DOHH2 (cell line): ENCODE measurements around the gene FAM83E.
"Not testable (repeated sequence)": the region's sequence is repeated elsewhere in the genome, so short reads cannot be mapped to it uniquely, and the experiment has no call there.

ENCODE experiments used
- H3F3A ChIP-seq: fragments of 200-600 bp; sonication (generic), shearing (Covaris generic); 2 replicates; pipeline ENCODE4 v1.6.0; 2016; ENCODE audit warnings: antibody characterized with exemption, mild to moderate bottlenecking; ENCODE audit not compliant: control insufficient read depth, insufficient read depth
- H3K27ac ChIP-seq: fragments of 200-600 bp; sonication (generic); 2 replicates; pipeline ENCODE4 v1.5.1; 2014; ENCODE audit warnings: low read depth, mild to moderate bottlenecking, low read length, moderate library complexity
- H3K27me3 ChIP-seq: fragments of 200-600 bp; sonication (generic); 2 replicates; pipeline ENCODE4 v1.6.1; 2014; ENCODE audit warnings: mild to moderate bottlenecking, low read length, mixed read lengths; ENCODE audit not compliant: control insufficient read depth
- H3K36me3 ChIP-seq: fragments of 200-600 bp; sonication (generic); 2 replicates; pipeline ENCODE4 v1.6.1; 2014; ENCODE audit warnings: mild to moderate bottlenecking, low read length, moderate library complexity, mixed read lengths; ENCODE audit not compliant: control insufficient read depth
- H3K4me1 ChIP-seq: fragments of 200-600 bp; sonication (generic); 2 replicates; pipeline ENCODE4 v1.6.1; 2014; ENCODE audit warnings: mild to moderate bottlenecking, low read length, mixed read lengths; ENCODE audit not compliant: control insufficient read depth
- H3K4me2 ChIP-seq: fragments of 200-600 bp; sonication (generic); 2 replicates; pipeline ENCODE4 v1.6.0; 2014; ENCODE audit warnings: mild to moderate bottlenecking, low read length, moderate library complexity
- H3K4me3 ChIP-seq: fragments of 200-600 bp; sonication (generic); 2 replicates; pipeline ENCODE4 v1.5.1; 2014; ENCODE audit warnings: mild to moderate bottlenecking, low read length, mixed read lengths
- H3K79me2 ChIP-seq: fragments of 200-600 bp; sonication (generic); 2 replicates; pipeline ENCODE4 v1.6.1; 2014; ENCODE audit warnings: mild to moderate bottlenecking, low read length, mixed read lengths; ENCODE audit not compliant: control insufficient read depth
- H3K9me2 ChIP-seq: fragments of 200-600 bp; sonication (generic); replicated peaks from 2 replicates; pipeline ENCODE4 v1.6.1; 2014; ENCODE audit warnings: mild to moderate bottlenecking, low read length, mixed read lengths; ENCODE audit not compliant: control insufficient read depth
- H3K9me3 ChIP-seq: fragments of 200-600 bp; sonication (generic); 2 replicates; pipeline ENCODE4 v1.6.1; 2014; ENCODE audit warnings: antibody characterized with exemption, low read length, mixed read lengths; ENCODE audit not compliant: control insufficient read depth, insufficient read depth
- H4K20me1 ChIP-seq: fragments of 200-600 bp; sonication (generic); 2 replicates; pipeline ENCODE4 v1.6.0; 2014; ENCODE audit warnings: low read depth, mild to moderate bottlenecking, antibody characterized with exemption, low read length, moderate library complexity; ENCODE audit not compliant: control insufficient read depth, insufficient read depth
- EZH2phosphoT487 ChIP-seq: fragments of 200-600 bp; sonication (generic); IDR thresholded peaks from 2 replicates; pipeline ENCODE4 v1.6.1; 2017; ENCODE audit warnings: borderline replicate concordance, mild to moderate bottlenecking, antibody characterized with exemption, low read length, moderate library complexity, mixed read lengths
- TF ChIP-seq, protein P1 (sequence below): fragments of 200-600 bp; sonication (generic); IDR thresholded peaks from one replicate; pipeline ENCODE4 v1.5.1; 2014; ENCODE audit warnings: antibody characterized with exemption, mild to moderate bottlenecking, low read depth, low read length; ENCODE audit not compliant: poor library complexity, severe bottlenecking

The FAM83E gene

DNA sequence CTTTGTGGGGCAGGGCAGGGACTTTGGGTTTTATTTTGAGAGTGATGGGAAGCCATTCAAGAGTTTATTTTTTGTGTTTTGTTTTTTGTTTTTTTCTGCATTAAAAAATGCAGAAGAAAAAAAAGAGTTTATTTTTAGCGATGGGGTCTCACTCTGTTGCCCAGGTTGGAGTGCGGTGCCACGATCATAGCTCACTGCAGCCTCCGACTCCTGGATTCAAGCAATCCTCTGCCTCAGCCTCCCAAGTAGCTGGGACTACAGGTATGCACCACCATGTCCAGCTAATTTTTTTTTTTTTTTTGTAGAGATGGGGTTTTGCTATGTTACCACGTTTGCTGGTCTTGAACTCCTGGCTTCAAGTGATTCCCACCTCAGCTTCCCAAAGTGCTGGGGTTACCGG lies 43.6 kb upstream of the FAM83E start:
- Histone ChIP-seq H3K27ac (no peak overlapping the region), H3F3A (0 out of 2 replicates have a peak, but pooled peaks cover 2% of the 10 kb centered on the region)

DNA sequence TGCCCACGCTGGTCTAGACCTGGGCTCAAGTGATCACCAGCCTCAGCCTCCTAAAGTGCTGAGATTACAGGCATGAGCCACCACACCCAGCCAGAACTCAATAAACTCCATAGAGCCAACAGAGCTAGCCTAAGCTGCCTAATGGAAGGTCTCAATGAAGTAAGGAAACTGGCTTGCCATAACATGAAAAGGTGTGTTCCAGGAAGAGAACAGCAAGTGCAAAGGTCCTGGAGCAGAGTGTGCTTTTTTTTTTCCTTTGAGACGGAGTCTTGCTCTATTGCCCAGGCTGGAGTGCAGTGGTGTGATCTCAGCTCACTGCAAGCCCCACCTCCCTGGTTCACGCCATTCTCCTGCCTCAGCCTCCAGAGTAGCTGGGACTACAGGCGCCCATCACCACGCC lies 43.0 kb upstream of the FAM83E start:
- H3K36me3 ChIP-seq, H3K27ac ChIP-seq, H3K4me3 ChIP-seq, H3K4me2 ChIP-seq, H3F3A ChIP-seq, H3K9me2 ChIP-seq, H3K9me3 ChIP-seq, H4K20me1 ChIP-seq, H3K79me2 ChIP-seq, H3K27me3 ChIP-seq: not testable (repeated sequence)
- peaks cover 26% of the 10 kb centered on the region for H3K4me1 ChIP-seq

More for the DNA sequence above, 43.6 kb upstream of the FAM83E start:
- Histone ChIP-seq H3K9me2 (no peaks in the 10 kb centered on the region), H3K27me3 (no peaks in the 10 kb centered on the region), H3K4me2 (no peak overlapping the region), H3K4me3 (no peak overlapping the region), H3K36me3 (no peaks in the 10 kb centered on the region), H3K79me2 (no peaks in the 10 kb centered on the region), H3K9me3 (no peaks in the 10 kb centered on the region), H4K20me1 (no peaks in the 10 kb centered on the region), H3K4me1 (peaks cover 23% of the 10 kb centered on the region)
- TF ChIP-seq, protein P1, sequence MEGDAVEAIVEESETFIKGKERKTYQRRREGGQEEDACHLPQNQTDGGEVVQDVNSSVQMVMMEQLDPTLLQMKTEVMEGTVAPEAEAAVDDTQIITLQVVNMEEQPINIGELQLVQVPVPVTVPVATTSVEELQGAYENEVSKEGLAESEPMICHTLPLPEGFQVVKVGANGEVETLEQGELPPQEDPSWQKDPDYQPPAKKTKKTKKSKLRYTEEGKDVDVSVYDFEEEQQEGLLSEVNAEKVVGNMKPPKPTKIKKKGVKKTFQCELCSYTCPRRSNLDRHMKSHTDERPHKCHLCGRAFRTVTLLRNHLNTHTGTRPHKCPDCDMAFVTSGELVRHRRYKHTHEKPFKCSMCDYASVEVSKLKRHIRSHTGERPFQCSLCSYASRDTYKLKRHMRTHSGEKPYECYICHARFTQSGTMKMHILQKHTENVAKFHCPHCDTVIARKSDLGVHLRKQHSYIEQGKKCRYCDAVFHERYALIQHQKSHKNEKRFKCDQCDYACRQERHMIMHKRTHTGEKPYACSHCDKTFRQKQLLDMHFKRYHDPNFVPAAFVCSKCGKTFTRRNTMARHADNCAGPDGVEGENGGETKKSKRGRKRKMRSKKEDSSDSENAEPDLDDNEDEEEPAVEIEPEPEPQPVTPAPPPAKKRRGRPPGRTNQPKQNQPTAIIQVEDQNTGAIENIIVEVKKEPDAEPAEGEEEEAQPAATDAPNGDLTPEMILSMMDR, result no peak
- TF ChIP-seq EZH2phosphoT487, result no peak

DNA sequence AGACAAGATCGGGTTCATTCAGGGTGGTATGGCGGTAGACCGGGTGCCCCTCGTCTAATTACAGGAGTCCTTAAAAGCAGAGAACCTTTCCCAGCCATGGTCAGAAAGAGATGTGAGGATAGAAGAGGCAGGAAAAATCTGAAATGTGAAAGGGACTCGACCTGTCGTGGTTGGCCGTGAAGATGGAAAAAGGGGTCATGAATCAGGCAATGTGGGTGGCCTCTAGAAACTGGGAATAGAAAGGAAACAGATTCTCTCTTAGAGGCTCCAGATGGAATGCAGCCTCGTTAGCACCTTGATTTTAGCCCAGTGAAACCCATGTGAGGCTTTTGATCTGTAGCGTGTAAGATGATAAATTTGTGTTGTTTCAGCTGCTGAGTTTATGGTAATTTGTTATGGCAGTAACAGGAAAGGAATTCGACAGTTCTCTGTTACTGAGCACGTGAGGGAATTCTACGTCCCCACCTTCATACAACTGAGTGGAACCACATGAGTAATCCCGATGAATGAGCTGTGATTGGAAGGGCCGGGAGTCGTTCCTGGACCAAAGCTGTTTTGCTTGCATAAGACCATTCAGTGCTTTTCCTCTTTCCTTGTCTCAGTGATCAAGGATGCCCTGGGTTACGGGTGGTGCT lies 42.1 kb upstream of the FAM83E start:
- Histone ChIP-seq H3K36me3 (no peaks in the 10 kb centered on the region), H3K9me2 (no peaks in the 10 kb centered on the region), H4K20me1 (no peaks in the 10 kb centered on the region), H3F3A (0 out of 2 replicates have a peak, but pooled peaks cover 2% of the 10 kb centered on the region), H3K79me2 (no peaks in the 10 kb centered on the region), H3K4me3 (no peak overlapping the region), H3K4me1 (peaks cover 33% of the 10 kb centered on the region), H3K27me3 (no peaks in the 10 kb centered on the region), H3K4me2 (no peak overlapping the region), H3K9me3 (no peaks in the 10 kb centered on the region), H3K27ac (no peak overlapping the region)
- TF ChIP-seq, protein P1, result no peak

DNA sequence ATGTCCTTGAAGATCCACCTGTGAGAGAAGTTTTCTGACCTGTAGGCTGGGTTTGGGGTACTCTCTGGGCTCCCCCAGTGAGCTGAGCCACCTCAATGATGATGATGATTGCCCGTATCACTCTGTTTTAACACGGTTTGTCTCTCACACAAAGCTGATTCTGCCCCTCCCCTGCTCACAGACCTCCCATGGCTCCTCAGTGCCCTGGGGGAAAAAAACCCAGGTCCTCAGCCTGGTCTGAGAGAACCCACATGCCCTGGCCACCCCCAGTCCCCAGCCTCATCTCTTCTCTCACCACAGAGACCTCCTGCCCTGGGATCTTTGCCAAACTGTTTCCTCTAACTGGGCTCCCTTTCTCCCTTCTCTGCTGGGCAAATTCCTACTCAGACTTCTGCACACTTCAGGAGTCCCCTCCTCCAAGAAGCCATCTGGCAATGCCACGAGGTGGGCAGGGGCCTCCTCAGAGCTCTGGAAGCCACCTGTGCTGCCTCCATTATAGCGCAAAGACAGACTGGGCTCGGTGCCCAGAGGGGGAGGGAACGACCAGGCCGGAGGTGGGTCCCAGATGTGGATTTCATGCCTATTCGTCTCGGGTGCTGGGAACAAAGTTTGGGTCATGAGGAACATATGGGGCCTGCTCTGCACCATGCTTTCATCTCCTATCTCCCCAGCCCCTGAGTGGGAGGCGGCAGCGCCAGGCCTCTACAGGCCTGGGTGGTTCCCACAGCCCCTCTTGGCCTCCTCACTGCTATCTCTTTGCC lies 39.6 kb upstream of the FAM83E start:
- no peak overlapping the region for H3K4me3 ChIP-seq
- no peaks in the 10 kb centered on the region for H3K36me3 ChIP-seq
- H3F3A ChIP-seq, result peaks cover 10% of the 10 kb centered on the region
- H3K9me2 ChIP-seq, result no peaks in the 10 kb centered on the region
- H3K79me2 ChIP-seq, result no peaks in the 10 kb centered on the region
- H4K20me1 ChIP-seq, result no peaks in the 10 kb centered on the region
- H3K27ac ChIP-seq, result no peak overlapping the region
- H3K4me2 ChIP-seq, result no peak overlapping the region
- no peaks in the 10 kb centered on the region for H3K27me3 ChIP-seq
- H3K9me3 ChIP-seq, result no peaks in the 10 kb centered on the region
- H3K4me1 ChIP-seq, result peaks cover 37% of the 10 kb centered on the region
- TF ChIP-seq, protein P1, result no peak
- no peak for TF ChIP-seq EZH2phosphoT487
